Right lobe of liver (tissue), 4 donors: ENCODE results near the gene TMEM88.
"Not testable (repeated sequence)": the region's sequence is repeated elsewhere in the genome, so short reads cannot be mapped to it uniquely, and the experiment has no call there.

Source experiments
- CTCF ChIP-seq, 4 donors: fragments of 200-600 bp in 3 of 4; fragments of 450-650 bp in 1 of 4; IDR thresholded peaks; one replicate each; pipeline versions ENCODE4 v1.5.1 to v1.8.0; 2016 to 2022; ENCODE audit warnings: antibody characterized with exemption in 4 of 4, mild to moderate bottlenecking in 2 of 4
- POLR2A ChIP-seq: fragments of 450-650 bp; IDR thresholded peaks from one replicate; pipeline ENCODE4 v1.6.1; 2017; ENCODE audit warnings: antibody characterized with exemption, mild to moderate bottlenecking
- donor health status: DM: no; HTN: no; CAD: no.
- donor health status: DM: no; HTN: no; CAD: no.
- donor health status: DM: no; HTN: yes; CAD: no.

- TF ChIP-seq CTCF (IDR thresholded peaks at IDR 0.05); POLR2A: not testable (repeated sequence)
Observed at GRCh38 chr17:7864384-7864783, 9.5 kb downstream of the TMEM88 start.
